Measurements from ENCODE around the gene SELE. TPM values are rescaled to one million over a fixed set of nuclear protein-coding genes. Genes with fewer than 3 reads are reported as not detected.

The SELE gene
- total and polyA plus RNA-seq, 2 of the 4 experiments (the other 2 are of a cell fraction) = not detected

GRCh38 chr1:169707912-169708604, 25.8 kb downstream of the SELE start:
- no peak overlapping the region for H2AK5ac ChIP-seq (ENCODE audit: low read depth, low read length)
- dilution Hi-C loops (cut with HindIII; ENCODE audit: low sequenced_read_pairs, unreplicated experiment) = no loop called here
- H3K4me2 ChIP-seq (ENCODE audit: low read depth, low read length) = no peak overlapping the region
- H3K18ac ChIP-seq (ENCODE audit: low read depth, low read length) = no peak overlapping the region
- no peaks in the 10 kb centered on the region for H3K9me3 ChIP-seq (ENCODE audit: control insufficient read depth, insufficient read depth, low read length)
- H3K4ac ChIP-seq (ENCODE audit: low read depth, low read length) = no peak overlapping the region
- H3K36me3 ChIP-seq (ENCODE audit: control insufficient read depth, insufficient read depth, low read length) = no peaks in the 10 kb centered on the region
- TF ChIP-seq MAFK (IDR thresholded peaks at IDR 0.05; ENCODE audit: low read depth, low read length) = no peak
- TF ChIP-seq CEBPB (IDR thresholded peaks at IDR 0.05; ENCODE audit: low read depth, low read length) = no peak
- no peak for TF ChIP-seq MXI1 (IDR thresholded peaks at IDR 0.05; ENCODE audit: borderline replicate concordance, low read depth, low read length)
- TF ChIP-seq USF2 (IDR thresholded peaks at IDR 0.05; ENCODE audit: low read depth, low read length) = no peak
- TF ChIP-seq RAD21 (IDR thresholded peaks at IDR 0.05; ENCODE audit: low read length) = no peak
- TF ChIP-seq NFE2L2 (IDR thresholded peaks at IDR 0.05; ENCODE audit: low read depth, low read length) = no peak
- TF ChIP-seq RFX5 (IDR thresholded peaks at IDR 0.05; ENCODE audit: low read depth, low read length) = no peak
- TF ChIP-seq RCOR1 (IDR thresholded peaks at IDR 0.05; ENCODE audit: insufficient replicate concordance, low read length) = no peak
- TF ChIP-seq BHLHE40 (IDR thresholded peaks at IDR 0.05; ENCODE audit: low read depth, low read length) = no peak
- TF ChIP-seq MAZ (IDR thresholded peaks at IDR 0.05; ENCODE audit: borderline replicate concordance, low read depth, low read length) = no peak
- no peak for TF ChIP-seq POLR2A (IDR thresholded peaks at IDR 0.05; ENCODE audit: low read depth, low read length)
- H2BK5ac ChIP-seq (ENCODE audit: low read depth, low read length, poor library complexity, severe bottlenecking) = no peak overlapping the region
- H3K56ac ChIP-seq (ENCODE audit: extremely low read depth, insufficient read depth, low read length) = no peak overlapping the region
- no peaks in the 10 kb centered on the region for H3K4me1 ChIP-seq (ENCODE audit: control insufficient read depth, insufficient read depth, low read length)
- ATAC-seq (ENCODE audit: low read depth) (no peak), DNase-seq (no peak)
- H3K9me1 ChIP-seq (ENCODE audit: insufficient read depth, low read length) = no peaks in the 10 kb centered on the region
- no peak overlapping the region for H3K9ac ChIP-seq (ENCODE audit: low read depth, low read length)
- no peak overlapping the region for H3K14ac ChIP-seq (replicated peaks; ENCODE audit: low read depth, low read length)
- WGBS, 2 experiments (ENCODE audit: extremely low coverage in 2 of 2, insufficient read length in 1 of 2) = 100% methylated on average over 2 of the region's 9 CpGs; no CpG with 5 or more reads in 1 of the 2 experiments
- in situ Hi-C loops (cut with MboI; ENCODE audit: low sequenced_read_pairs) = no loop called here
- no peaks in the 10 kb centered on the region for H4K20me1 ChIP-seq (ENCODE audit: insufficient read depth, low read length)
- H2AK9ac ChIP-seq (replicated peaks; ENCODE audit: low read depth, low read length, poor library complexity) = no peak overlapping the region
- POLR2A ChIA-PET (ENCODE audit: unreplicated experiment) = no interaction called here
- H3K79me1 ChIP-seq (ENCODE audit: low read depth in 1 of 2, low read length in 2 of 2) = no peaks in the 10 kb centered on the region
- H4K91ac ChIP-seq (ENCODE audit: insufficient read depth, low read depth, low read length) = no peak overlapping the region
- H4K8ac ChIP-seq (ENCODE audit: low read depth in 2 of 2, low read length in 2 of 2) = no peak overlapping the region
- H3K27ac ChIP-seq (ENCODE audit: insufficient read depth, low read length) = no peak overlapping the region
- no peak overlapping the region for H3K23ac ChIP-seq (ENCODE audit: low read depth, low read length)
- no peak overlapping the region for H2AFZ ChIP-seq (replicated peaks; ENCODE audit: low read length, poor library complexity)
- H4K5ac ChIP-seq (ENCODE audit: low read depth, low read length) = no peak overlapping the region
- no peak overlapping the region for H2BK120ac ChIP-seq (ENCODE audit: low read depth, low read length)
- no peak overlapping the region for H2BK15ac ChIP-seq (ENCODE audit: low read depth, low read length)
- no peak overlapping the region for H2BK20ac ChIP-seq (ENCODE audit: low read depth, low read length)
- CTCF ChIA-PET = no interaction called here
- intact Hi-C loops (cut with micrococcal nuclease) = no loop called here
- H3K4me3 ChIP-seq (ENCODE audit: insufficient read depth, low read depth, low read length) = no peak overlapping the region
- no peaks in the 10 kb centered on the region; the same call in 1 of the 2 replicates for H3K27me3 ChIP-seq (ENCODE audit: control insufficient read depth, insufficient read depth, low read length)
- BruUV-seq (replicated peaks) = no TSS peak

Measured in IMR-90 (cell line).